Kasumi-1 (cell line): Measurements from ENCODE around the gene TLE5.
A peak's percentile ranks its signal among the peaks of the same experiment; 100 is the strongest.
"Not testable (repeated sequence)": the region's sequence is repeated elsewhere in the genome, so short reads cannot be mapped to it uniquely, and the experiment has no call there.

Source experiments
- DNase-seq, 2 experiments: peaks; one replicate each; lab custom pipeline; 2025; lab: John Stamatoyannopoulos, UW

The TLE5 gene

GRCh38 chr19:3061182-3062161 is 823 bp downstream of the TLE5 start:
- peak; percentile 32 to 34 for DNase-seq

GRCh38 chr19:3060857-3061181 is 1.5 kb downstream of the TLE5 start:
- no peak for DNase-seq

- DNase-seq: no peak
These were observed 2.6 kb downstream of the TLE5 start for GRCh38 chr19:3059653-3060052.

- no peak for DNase-seq
These were observed 3.4 kb downstream of the TLE5 start for GRCh38 chr19:3058821-3059314.

GRCh38 chr19:3058009-3058820 is 4.1 kb downstream of the TLE5 start:
- no peak for DNase-seq

GRCh38 chr19:3057275-3057714 is 5.0 kb downstream of the TLE5 start:
- no peak for DNase-seq

- no peak for DNase-seq
These were observed 5.7 kb downstream of the TLE5 start for GRCh38 chr19:3056417-3057088.

- no peak for DNase-seq
These were observed 6.4 kb downstream of the TLE5 start for GRCh38 chr19:3055741-3056416.

GRCh38 chr19:3054972-3055740 is 7.1 kb downstream of the TLE5 start:
- no peak for DNase-seq

- DNase-seq: no peak
These were observed 7.9 kb downstream of the TLE5 start for GRCh38 chr19:3054265-3054971.

GRCh38 chr19:3053780-3054179 is 8.5 kb downstream of the TLE5 start:
- no peak for DNase-seq

GRCh38 chr19:3053218-3053621 is 9.1 kb downstream of the TLE5 start:
- DNase-seq: no peak

- DNase-seq: not testable (repeated sequence)
These were observed 12.3 kb downstream of the TLE5 start for GRCh38 chr19:3050016-3050415.

GRCh38 chr19:3049089-3049488 is 13.2 kb downstream of the TLE5 start:
- DNase-seq: no peak

GRCh38 chr19:3048190-3048533 is 14.1 kb downstream of the TLE5 start:
- DNase-seq: no peak

- DNase-seq: peak; percentile 24 to 39
These were observed 14.7 kb downstream of the TLE5 start for GRCh38 chr19:3047496-3048189.

GRCh38 chr19:3046698-3047495 is 15.4 kb downstream of the TLE5 start:
- DNase-seq: no peak

- DNase-seq: no peak
These were observed 16.2 kb downstream of the TLE5 start for GRCh38 chr19:3045885-3046697.
